GM21526 (cell line): ENCODE results near the gene SRCAP.

Experiments
- ATAC-seq: cut with Tn5 transposase; IDR thresholded peaks from one replicate; pipeline ENCODE4 v1.9.1; 2021; ENCODE audit warnings: moderate library complexity; ENCODE audit not compliant: unreplicated experiment, low FRiP score

SRCAP gene

DNA sequence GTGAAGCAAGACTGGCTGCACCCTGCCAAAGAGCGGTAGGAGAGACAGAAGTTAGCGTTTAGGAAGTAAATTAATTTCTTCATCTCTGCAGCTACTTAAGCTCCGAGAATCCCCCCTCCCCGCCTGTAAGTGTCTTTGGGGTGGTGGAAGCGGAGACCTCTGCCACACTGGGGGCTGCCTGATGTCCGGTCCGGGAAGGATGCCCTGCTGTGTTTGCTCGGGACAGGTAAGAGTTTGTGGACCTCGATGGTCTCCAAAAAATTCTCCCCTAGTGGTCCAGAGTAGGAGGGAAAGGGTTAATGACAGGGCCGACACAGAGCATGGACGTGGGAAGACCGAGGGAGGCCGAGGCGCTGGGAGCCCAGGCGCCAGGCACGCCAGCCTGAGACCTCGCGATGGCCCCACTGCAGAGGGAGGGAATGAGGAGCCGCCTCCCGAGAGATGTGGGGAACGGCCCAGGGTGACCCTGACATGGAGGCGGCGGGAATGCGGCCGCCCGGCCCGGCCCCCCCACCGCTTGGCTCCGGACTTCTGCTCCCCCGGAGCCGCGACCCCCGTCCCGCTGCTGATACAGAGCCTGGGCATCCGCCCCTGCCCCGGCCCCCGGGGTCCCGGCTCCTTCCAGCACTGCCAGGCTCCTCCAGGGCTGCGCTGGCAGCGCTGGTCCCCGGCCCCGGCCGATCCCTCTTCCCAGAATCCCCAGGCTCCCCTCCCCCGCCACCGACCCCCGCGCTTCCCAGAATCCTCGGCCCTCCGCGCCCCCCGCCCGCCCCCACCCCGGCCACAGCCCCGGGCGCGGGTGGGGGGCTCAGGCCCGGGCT, 87.4 kb downstream of the SRCAP start:
- no peak for ATAC-seq

DNA sequence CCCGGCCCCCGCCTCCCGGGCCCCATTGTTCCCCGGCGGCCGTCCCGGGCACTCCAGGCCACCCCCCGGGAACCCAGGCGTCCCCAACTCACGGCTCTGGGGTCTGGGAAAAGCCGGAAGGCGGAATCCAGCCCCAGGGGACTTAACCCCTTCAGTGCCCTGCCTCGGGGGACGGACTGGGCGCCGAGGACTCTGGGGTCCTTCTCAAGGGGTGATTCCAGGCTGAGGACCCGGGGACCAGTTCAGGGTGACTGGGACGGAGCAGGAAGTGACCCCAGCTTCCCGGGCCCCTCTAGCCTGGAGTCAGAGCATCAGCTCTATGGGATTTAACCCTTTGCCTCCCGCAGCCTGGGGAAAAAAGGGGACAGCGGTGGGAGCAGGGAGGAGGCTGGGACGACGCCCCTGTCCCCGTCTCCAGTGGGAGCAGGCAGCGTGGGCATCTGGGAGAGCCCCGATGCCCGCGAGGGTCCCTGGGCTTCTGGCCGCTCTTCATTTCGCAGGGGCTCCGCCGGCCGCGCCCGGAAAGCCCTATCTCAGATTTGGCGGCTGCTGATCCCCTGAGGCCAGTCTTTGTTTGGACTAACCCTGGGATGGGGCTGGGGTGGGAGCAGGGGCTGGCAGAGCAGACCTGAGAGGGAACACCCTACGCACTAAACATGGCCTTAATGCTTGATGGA, 88.1 kb downstream of the SRCAP start, which contains the start of gene ZNF629:
TSS of gene ZNF629 (minus strand) at position 270 of the 677 bp plus-strand sequence. CDS start 2,723 bp downstream, outside the sequence.
- ATAC-seq: no peak

GRCh38 chr16:30787613-30788378, 88.8 kb downstream of the SRCAP start:
- no peak for ATAC-seq
